IPS-18c (cell line): ENCODE results near the gene SUSD2.
"Not testable (repeated sequence)": the region's sequence is repeated elsewhere in the genome, so short reads cannot be mapped to it uniquely, and the experiment has no call there.

ENCODE experiments used
- H3K4me3 ChIP-seq: 2 replicates; pipeline ENCODE4 v1.7.0; 2013; ENCODE audit warnings: low read depth, mild to moderate bottlenecking, low read length, moderate library complexity; ENCODE audit not compliant: insufficient read depth
- H3K9me3 ChIP-seq: one replicate; pipeline ENCODE4 v1.6.1; 2013; ENCODE audit warnings: mild to moderate bottlenecking, low read length, moderate library complexity; ENCODE audit not compliant: control insufficient read depth, insufficient read depth

Gene SUSD2

GRCh38 chr22:24216541-24217209, 35.4 kb downstream of the SUSD2 start:
- Histone ChIP-seq H3K9me3 (no peaks in the 10 kb centered on the region), H3K4me3 (no peak overlapping the region)

- Histone ChIP-seq H3K9me3 (no peaks in the 10 kb centered on the region), H3K4me3 (no peak overlapping the region)
Measured at GRCh38 chr22:24217384-24217783, 36.1 kb downstream of the SUSD2 start.

GRCh38 chr22:24219750-24220149, 38.5 kb downstream of the SUSD2 start:
- Histone ChIP-seq H3K9me3 (peaks cover 4% of the 10 kb centered on the region), H3K4me3 (no peak overlapping the region)

- H3K4me3 ChIP-seq = no peak overlapping the region
- H3K9me3 ChIP-seq = peaks cover 4% of the 10 kb centered on the region
Measured at GRCh38 chr22:24224468-24224867, 43.2 kb downstream of the SUSD2 start.

DNA sequence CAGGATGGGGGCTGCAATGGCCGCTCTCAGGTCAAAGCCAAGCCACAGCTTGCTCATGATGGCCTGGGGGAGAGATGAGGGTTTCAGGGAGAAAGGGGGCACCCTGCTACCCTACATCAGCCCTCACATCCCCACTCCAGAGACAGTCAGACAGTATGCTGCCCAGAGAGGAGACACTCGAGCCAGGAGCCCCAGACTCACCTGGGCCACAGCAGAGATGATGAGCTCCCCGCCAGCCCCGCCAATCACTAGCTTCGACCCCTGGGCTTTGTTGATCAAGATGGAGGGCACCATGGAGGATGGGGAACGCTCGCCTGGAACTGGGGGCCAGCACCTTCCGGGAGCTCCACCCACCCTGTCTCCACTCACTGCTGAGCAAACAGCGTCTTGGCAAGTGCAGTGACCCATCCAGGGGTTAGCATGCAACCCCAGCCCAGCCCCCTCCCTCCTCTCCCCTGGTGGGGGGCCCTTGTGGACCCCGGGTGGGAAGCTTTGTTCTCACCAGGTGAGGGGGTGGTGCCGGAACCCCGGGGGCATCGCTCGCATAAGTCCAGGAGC, 43.8 kb downstream of the SUSD2 start:
- Histone ChIP-seq H3K4me3 (no peak overlapping the region), H3K9me3 (peaks cover 4% of the 10 kb centered on the region)

GRCh38 chr22:24225951-24226350, 44.7 kb downstream of the SUSD2 start:
- no peak overlapping the region for H3K4me3 ChIP-seq

GRCh38 chr22:24230911-24231656, 49.8 kb downstream of the SUSD2 start:
- Histone ChIP-seq H3K4me3 (no peak overlapping the region), H3K9me3 (no peaks in the 10 kb centered on the region)

More at GRCh38 chr22:24225951-24226350, 44.7 kb downstream of the SUSD2 start:
- H3K9me3 ChIP-seq = peaks cover 4% of the 10 kb centered on the region

GRCh38 chr22:24231706-24232105, 50.4 kb downstream of the SUSD2 start:
- Histone ChIP-seq H3K4me3 (no peak overlapping the region), H3K9me3 (no peaks in the 10 kb centered on the region)

- Histone ChIP-seq H3K9me3 (no peaks in the 10 kb centered on the region), H3K4me3 (no peak overlapping the region)
Measured at GRCh38 chr22:24232124-24232523, 50.8 kb downstream of the SUSD2 start.

DNA sequence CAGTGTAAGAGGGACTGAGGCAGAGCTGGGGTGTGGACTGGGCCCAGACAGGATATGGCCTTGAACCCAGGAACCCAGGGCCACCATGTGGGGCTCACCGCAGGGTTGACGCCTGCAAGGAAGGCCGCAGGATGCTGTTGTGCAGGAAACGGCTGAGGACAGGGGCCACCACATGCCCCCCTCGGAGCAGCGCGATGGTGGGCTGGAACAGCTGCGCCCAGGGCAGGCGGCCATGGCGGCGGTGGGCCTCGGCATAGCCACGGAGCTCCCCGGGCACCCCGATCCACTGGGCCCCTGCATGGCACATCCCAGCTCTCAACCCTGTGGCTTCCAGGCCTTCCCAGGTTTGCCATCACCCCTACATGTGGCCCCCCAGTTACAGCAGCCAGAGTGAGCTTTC, 51.4 kb downstream of the SUSD2 start:
- no peak overlapping the region for H3K4me3 ChIP-seq
- no peaks in the 10 kb centered on the region for H3K9me3 ChIP-seq

DNA sequence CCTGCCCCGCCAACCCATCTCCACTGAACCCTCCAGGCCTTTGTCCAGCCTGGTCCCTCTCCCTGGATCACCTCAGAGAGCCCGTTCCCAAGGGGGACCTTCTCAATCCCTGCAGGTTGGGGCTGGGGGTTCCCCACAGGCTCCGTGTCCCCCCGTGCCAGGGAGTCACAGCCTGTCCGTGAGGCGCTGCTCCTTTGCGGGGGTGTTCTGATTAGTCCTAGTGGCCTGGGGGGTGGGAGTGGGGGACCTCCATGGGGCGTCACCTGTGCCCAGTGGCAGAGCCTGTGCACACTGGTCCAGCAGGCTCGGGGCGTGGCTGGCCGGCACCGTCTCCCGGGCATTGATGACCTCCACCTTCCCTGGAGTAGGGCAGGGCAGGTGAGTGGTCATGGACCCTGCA, 51.9 kb downstream of the SUSD2 start:
- H3K4me3 ChIP-seq = no peak overlapping the region

DNA sequence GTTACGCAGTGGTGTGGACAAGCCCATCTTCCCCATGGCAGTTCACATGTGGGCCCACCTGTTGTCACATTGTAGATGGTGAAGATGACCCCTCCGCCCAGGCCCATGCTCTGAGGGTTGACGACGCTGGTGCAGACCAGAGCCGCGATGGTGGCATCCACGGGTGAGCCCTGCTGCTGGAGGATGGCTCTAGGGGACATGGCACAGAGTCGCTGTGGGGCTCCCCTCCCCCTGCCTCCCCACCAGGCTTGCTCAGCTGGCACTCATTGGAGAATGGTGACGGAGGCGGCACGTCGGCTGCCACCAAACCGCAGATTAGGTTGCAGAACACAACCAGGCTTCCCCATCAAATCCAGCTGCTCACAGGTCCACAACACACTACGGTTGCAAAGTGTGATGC, 52.5 kb downstream of the SUSD2 start:
- H3K4me3 ChIP-seq = no peak overlapping the region
- H3K9me3 ChIP-seq = no peaks in the 10 kb centered on the region

More for the DNA sequence above, 51.9 kb downstream of the SUSD2 start:
- H3K9me3 ChIP-seq = no peaks in the 10 kb centered on the region

DNA sequence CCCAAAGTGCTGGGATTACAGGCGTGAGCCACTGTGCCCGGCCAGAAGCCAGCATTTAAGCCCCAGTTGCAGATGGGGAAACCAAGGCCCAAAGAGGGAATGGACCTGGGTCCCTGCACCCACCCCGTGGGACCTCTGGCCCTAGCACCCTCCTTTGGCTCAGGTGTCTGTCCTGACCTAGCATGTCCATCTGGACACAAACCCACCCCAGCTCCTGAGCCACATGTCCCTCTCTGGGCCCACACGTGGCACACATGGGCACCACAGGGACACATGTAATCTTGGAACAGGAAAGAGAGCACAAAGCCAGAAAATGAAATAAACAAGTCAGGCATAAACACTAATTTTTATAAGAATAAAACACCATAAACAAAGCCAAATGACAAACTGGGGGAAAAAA, 54.0 kb downstream of the SUSD2 start:
- Histone ChIP-seq H3K9me3 (no peaks in the 10 kb centered on the region), H3K4me3 (no peak overlapping the region)

DNA sequence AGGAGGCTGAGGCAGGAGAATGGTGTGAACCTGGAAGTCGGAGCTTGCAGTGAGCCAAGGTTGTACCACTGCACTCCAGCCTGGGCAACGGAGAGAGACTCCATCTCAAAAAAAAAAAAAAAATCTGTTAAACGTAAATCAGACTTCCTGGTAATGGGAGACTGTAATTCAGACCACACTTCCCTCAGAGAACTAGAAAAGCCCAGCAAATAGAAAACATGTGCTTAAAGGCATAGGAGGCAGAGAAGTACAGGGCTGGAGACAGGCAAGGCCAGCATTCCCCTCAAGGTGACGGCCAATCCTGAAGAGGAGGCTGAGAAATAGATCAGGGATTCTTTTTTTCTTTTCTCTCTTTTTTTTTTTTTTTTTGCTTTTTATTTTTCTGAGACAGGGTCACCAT, 55.4 kb downstream of the SUSD2 start:
- Histone ChIP-seq H3K4me3 (no peak overlapping the region), H3K9me3 (no peaks in the 10 kb centered on the region)

DNA sequence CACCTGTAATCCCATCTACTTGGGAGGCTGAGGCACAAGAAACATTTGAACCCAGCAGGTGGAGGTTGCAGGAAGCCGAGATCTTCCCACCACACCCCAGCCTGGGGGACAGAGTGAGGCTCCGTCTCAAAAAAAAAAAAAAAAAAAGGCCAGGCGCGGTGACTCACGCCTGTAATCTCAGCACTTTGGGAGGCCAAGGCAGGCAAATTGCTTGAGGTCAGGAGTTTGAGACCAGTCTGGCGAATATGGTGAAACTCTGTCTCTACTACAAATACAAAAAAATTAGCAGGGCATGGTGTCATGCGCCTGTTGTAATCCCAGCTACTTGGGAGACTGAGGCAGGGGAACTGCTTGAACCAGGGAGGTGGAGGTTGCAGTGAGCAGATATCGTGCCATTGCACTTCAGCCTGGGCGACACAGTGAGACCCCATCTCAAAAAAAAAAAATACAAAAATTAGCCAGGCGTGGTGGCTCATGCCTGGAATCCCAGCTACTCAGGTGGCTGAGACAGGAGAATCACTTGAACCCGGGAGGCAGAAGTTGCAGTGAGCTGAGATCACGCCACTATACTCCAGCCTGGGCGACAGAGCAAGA, 56.9 kb downstream of the SUSD2 start:
- not testable (repeated sequence) for H3K4me3 ChIP-seq

More for the DNA sequence above, 56.9 kb downstream of the SUSD2 start:
- not testable (repeated sequence) for H3K9me3 ChIP-seq
